ENCODE results near the gene IFNG-AS1.

DNA sequence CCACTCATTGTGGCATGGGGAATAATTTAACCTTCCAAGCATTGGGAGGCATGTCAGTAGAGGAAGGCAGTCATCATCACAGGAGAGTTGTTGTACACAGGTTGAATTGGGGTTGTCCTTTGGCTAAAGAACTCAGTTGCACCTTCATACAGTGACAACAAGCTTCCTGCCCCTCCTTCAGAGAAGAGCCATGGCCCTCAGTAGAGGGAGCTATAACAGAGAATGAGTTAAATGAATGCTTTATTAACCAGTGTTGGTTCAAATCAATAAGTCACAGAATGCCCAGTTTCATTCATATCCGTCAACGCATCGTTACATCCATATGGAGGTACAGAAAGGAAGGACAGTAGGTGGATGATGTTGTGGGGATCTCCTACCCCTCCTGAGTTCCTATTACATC, 4.8 kb downstream of the IFNG-AS1 start:
- TF ChIP-seq, protein P1, sequence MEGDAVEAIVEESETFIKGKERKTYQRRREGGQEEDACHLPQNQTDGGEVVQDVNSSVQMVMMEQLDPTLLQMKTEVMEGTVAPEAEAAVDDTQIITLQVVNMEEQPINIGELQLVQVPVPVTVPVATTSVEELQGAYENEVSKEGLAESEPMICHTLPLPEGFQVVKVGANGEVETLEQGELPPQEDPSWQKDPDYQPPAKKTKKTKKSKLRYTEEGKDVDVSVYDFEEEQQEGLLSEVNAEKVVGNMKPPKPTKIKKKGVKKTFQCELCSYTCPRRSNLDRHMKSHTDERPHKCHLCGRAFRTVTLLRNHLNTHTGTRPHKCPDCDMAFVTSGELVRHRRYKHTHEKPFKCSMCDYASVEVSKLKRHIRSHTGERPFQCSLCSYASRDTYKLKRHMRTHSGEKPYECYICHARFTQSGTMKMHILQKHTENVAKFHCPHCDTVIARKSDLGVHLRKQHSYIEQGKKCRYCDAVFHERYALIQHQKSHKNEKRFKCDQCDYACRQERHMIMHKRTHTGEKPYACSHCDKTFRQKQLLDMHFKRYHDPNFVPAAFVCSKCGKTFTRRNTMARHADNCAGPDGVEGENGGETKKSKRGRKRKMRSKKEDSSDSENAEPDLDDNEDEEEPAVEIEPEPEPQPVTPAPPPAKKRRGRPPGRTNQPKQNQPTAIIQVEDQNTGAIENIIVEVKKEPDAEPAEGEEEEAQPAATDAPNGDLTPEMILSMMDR (IDR thresholded peaks at IDR 0.05) = no peak
- TF ChIP-seq MAZ (IDR thresholded peaks at IDR 0.05; ENCODE audit: borderline replicate concordance, low read depth, low read length) (no peak), POLR2AphosphoS2 (conservative IDR thresholded peaks at IDR 0.05; ENCODE audit: low read length) (no peak), KDM1A (IDR thresholded peaks at IDR 0.05; ENCODE audit: low read depth) (no peak)
- TF ChIP-seq, protein P2, sequence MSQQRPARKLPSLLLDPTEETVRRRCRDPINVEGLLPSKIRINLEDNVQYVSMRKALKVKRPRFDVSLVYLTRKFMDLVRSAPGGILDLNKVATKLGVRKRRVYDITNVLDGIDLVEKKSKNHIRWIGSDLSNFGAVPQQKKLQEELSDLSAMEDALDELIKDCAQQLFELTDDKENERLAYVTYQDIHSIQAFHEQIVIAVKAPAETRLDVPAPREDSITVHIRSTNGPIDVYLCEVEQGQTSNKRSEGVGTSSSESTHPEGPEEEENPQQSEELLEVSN (IDR thresholded peaks at IDR 0.05; ENCODE audit: borderline replicate concordance, low read depth) = no peak
- TF ChIP-seq, protein P3, sequence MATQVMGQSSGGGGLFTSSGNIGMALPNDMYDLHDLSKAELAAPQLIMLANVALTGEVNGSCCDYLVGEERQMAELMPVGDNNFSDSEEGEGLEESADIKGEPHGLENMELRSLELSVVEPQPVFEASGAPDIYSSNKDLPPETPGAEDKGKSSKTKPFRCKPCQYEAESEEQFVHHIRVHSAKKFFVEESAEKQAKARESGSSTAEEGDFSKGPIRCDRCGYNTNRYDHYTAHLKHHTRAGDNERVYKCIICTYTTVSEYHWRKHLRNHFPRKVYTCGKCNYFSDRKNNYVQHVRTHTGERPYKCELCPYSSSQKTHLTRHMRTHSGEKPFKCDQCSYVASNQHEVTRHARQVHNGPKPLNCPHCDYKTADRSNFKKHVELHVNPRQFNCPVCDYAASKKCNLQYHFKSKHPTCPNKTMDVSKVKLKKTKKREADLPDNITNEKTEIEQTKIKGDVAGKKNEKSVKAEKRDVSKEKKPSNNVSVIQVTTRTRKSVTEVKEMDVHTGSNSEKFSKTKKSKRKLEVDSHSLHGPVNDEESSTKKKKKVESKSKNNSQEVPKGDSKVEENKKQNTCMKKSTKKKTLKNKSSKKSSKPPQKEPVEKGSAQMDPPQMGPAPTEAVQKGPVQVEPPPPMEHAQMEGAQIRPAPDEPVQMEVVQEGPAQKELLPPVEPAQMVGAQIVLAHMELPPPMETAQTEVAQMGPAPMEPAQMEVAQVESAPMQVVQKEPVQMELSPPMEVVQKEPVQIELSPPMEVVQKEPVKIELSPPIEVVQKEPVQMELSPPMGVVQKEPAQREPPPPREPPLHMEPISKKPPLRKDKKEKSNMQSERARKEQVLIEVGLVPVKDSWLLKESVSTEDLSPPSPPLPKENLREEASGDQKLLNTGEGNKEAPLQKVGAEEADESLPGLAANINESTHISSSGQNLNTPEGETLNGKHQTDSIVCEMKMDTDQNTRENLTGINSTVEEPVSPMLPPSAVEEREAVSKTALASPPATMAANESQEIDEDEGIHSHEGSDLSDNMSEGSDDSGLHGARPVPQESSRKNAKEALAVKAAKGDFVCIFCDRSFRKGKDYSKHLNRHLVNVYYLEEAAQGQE (IDR thresholded peaks at IDR 0.05) = no peak
- TF ChIP-seq, protein P4, sequence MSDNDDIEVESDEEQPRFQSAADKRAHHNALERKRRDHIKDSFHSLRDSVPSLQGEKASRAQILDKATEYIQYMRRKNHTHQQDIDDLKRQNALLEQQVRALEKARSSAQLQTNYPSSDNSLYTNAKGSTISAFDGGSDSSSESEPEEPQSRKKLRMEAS (IDR thresholded peaks at IDR 0.05) = no peak
